ENCODE results near the gene RPE65. TPM values are rescaled to one million over a fixed set of nuclear protein-coding genes. Genes with fewer than 3 reads are reported as not detected.

The RPE65 gene
- total RNA-seq, 1 donor from 2014 or later: not detected

Other genes starting within 250 kb of the RPE65 start
- 70.8 TPM for gene WLS, start 217.4 kb downstream of the RPE65 start, total RNA-seq
- gene DEPDC1, start 47.1 kb upstream of the RPE65 start, total RNA-seq: 10.4 TPM

All from esophagus mucosa (tissue), 1 donor.